HepG2 (cell line): ENCODE results near the gene OAS1. TPM values are rescaled to one million over a fixed set of nuclear protein-coding genes. Genes with fewer than 3 reads are reported as not detected.
"Not testable (repeated sequence)": the region's sequence is repeated elsewhere in the genome, so short reads cannot be mapped to it uniquely, and the experiment has no call there.

Experiments
- ASH2L ChIP-seq: fragments of 300-600, 200-600 bp; sonication (generic); IDR thresholded peaks from 2 replicates; pipeline ENCODE4 v1.7.0; 2017; ENCODE audit warnings: low read depth, mild to moderate bottlenecking, moderate library complexity, mixed read lengths, low read length; ENCODE audit not compliant: insufficient read length
- BCL6 ChIP-seq: IDR thresholded peaks from 2 replicates; pipeline ENCODE4 v1.6.1; 2016; ENCODE audit warnings: missing genetic modification reagents, missing compliant biosample characterization
- BHLHE40 ChIP-seq: IDR thresholded peaks from 2 replicates; pipeline ENCODE4 v1.6.1; 2011; ENCODE audit warnings: low read length, improper control_type of control experiment
- EP300 ChIP-seq, 3 experiments: sonication (generic) in 1 of 3; formaldehyde crosslinking in 1 of 3; IDR thresholded peaks; 2 replicates each; pipeline versions ENCODE4 v1.5.1 to v1.6.1; 2011 to 2020; ENCODE audit warnings: low read depth in 2 of 3, low read length in 2 of 3, borderline replicate concordance in 1 of 3, improper control_type of control experiment in 1 of 3, mild to moderate bottlenecking in 1 of 3, missing genetic modification reagents in 1 of 3, moderate library complexity in 1 of 3
- FOXP1 ChIP-seq, 2 experiments: fragments of 450-650 bp in 1 of 2; IDR thresholded peaks; 2 replicates each; pipeline ENCODE4 v1.6.1; 2017 to 2018; ENCODE audit warnings: antibody characterized with exemption in 1 of 2
- GABPA ChIP-seq, 2 experiments: IDR thresholded peaks; 2 replicates each; pipeline ENCODE4 v1.6.1; 2011 to 2016; ENCODE audit warnings: low read depth in 2 of 2, low read length in 1 of 2, missing biosample characterization in 1 of 2, missing genetic modification characterization in 1 of 2
- HHEX ChIP-seq: IDR thresholded peaks from 2 replicates; pipeline ENCODE4 v1.6.1; 2016; ENCODE audit warnings: control low read depth
- NCOA2 ChIP-seq: sonication (generic); formaldehyde crosslinking; IDR thresholded peaks from 2 replicates; pipeline ENCODE4 v1.8.0; 2022; ENCODE audit warnings: inconsistent platforms
- NCOR1 ChIP-seq: fragments of 200-600 bp; sonication (generic); IDR thresholded peaks from 2 replicates; pipeline ENCODE4 v1.7.0; 2017; ENCODE audit warnings: antibody characterized with exemption, low read length, borderline replicate concordance
- NFIC ChIP-seq: IDR thresholded peaks from 2 replicates; pipeline ENCODE4 v1.6.1; 2012; ENCODE audit warnings: mild to moderate bottlenecking, low read length, inconsistent platforms
- RARA ChIP-seq: IDR thresholded peaks from 2 replicates; pipeline ENCODE4 v1.6.1; 2016; ENCODE audit warnings: missing genetic modification reagents, missing compliant biosample characterization
- TEAD3 ChIP-seq: optimal IDR thresholded peaks from 2 replicates; pipeline ENCODE3; 2016; ENCODE audit warnings: borderline replicate concordance
- polyA plus RNA-seq, 8 experiments: library from polyadenylated mRNA; depleted of rRNA in 3 of 8; stranded (reverse) in 7 of 8; unstranded in 1 of 8; fragments of >200 nt; fragmentation: Illumina TruSeq in 4 of 8; extraction: Trizol in 4 of 8; gene quantifications; 2 replicates each; pipeline versions ENCODE4 v1.2.1 to v1.2.3, GENCODE V29; 2011 to 2016; ENCODE audit warnings: low read depth in 4 of 8, missing spikeins in 1 of 8, mixed read lengths in 1 of 8; ENCODE audit not compliant: insufficient read depth in 1 of 8
- total RNA-seq, 5 experiments: library from RNA; depleted of rRNA; stranded (reverse); fragments of >200 nt; fragmentation: Illumina TruSeq; extraction: Trizol; gene quantifications; 2 replicates each; pipeline ENCODE4 v1.2.3, GENCODE V29; 2016; ENCODE audit warnings: low read depth in 1 of 5
- TF ChIP-seq, protein P1 (sequence below), 2 experiments: sonication (generic) in 1 of 2; formaldehyde crosslinking in 1 of 2; IDR thresholded peaks; 2 replicates each; pipeline versions ENCODE4 v1.4.0 to v1.6.1; 2016 to 2020; ENCODE audit warnings: borderline replicate concordance in 1 of 2, low read depth in 1 of 2, mild to moderate bottlenecking in 1 of 2, missing genetic modification reagents in 1 of 2
- TF ChIP-seq, protein P2 (sequence below): IDR thresholded peaks from 2 replicates; pipeline ENCODE4 v1.6.1; 2016
- TF ChIP-seq, protein P3 (sequence below): sonication (generic); formaldehyde crosslinking; IDR thresholded peaks from 2 replicates; pipeline ENCODE4 v1.4.0; 2020; ENCODE audit warnings: missing genetic modification reagents

Gene OAS1
- total and polyA plus RNA-seq, 2 of the 13 experiments (the other 11 are each of a cell fraction or from before 2014, with no cell fraction given), result 6.5 to 10.6 TPM

DNA sequence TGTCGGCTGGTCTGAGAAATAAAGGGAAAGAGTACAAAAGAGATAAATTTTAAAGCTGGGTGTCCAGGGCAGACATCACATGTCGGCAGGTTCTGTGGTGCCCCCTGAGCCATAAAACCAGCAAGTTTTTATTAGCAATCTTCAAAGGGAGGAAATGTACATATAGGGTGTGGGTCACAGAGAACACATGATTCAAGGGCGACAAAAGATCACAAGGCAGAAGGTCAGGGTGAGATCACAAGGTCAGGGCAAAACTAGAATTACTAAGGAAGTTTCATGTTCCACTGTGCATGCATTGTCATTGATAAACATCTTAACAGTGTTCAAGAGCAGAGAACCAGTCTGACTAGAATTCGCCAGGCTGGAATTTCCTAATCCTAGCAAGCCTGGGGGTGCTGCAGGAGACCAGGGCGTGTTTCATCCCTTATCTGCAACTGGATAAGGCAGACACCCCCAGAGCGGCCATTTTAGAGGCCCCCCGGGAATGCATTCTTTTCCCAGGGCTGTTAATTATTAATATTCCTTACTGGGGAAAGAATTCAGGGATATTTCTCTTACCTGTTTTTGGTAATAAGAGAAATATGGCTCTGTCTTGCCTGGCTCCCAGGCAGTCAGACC is 19.8 kb downstream of the OAS1 start (continued):
- not testable (repeated sequence) for TF ChIP-seq GABPA (IDR thresholded peaks at IDR 0.05; ENCODE audit: low read depth, low read length); FOXP1 (IDR thresholded peaks at IDR 0.05)
- 0 out of 2 replicates have a peak, but pooled peaks have one; percentile 24 for TF ChIP-seq GABPA (CRISPR knock-in tag; IDR thresholded peaks at IDR 0.05; ENCODE audit: low read depth)
- TF ChIP-seq FOXP1 (CRISPR knock-in tag; IDR thresholded peaks at IDR 0.05), result 0 out of 2 replicates have a peak, but pooled peaks have one; percentile 13
- peak; percentile 36 for TF ChIP-seq ASH2L
- TF ChIP-seq TEAD3, result peak; percentile 31
- TF ChIP-seq NCOR1, result peak; percentile 35; the same call in 1 of the 2 replicates
- TF ChIP-seq BHLHE40, result peak; percentile 6; the same call in 1 of the 2 replicates
- TF ChIP-seq, protein P1, sequence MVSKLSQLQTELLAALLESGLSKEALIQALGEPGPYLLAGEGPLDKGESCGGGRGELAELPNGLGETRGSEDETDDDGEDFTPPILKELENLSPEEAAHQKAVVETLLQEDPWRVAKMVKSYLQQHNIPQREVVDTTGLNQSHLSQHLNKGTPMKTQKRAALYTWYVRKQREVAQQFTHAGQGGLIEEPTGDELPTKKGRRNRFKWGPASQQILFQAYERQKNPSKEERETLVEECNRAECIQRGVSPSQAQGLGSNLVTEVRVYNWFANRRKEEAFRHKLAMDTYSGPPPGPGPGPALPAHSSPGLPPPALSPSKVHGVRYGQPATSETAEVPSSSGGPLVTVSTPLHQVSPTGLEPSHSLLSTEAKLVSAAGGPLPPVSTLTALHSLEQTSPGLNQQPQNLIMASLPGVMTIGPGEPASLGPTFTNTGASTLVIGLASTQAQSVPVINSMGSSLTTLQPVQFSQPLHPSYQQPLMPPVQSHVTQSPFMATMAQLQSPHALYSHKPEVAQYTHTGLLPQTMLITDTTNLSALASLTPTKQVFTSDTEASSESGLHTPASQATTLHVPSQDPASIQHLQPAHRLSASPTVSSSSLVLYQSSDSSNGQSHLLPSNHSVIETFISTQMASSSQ (IDR thresholded peaks at IDR 0.05; ENCODE audit: low read depth), result peak; percentile 63
- TF ChIP-seq, protein P1 (CRISPR knock-in tag; IDR thresholded peaks at IDR 0.05; ENCODE audit: borderline replicate concordance), result not testable (repeated sequence)
- TF ChIP-seq EP300 (IDR thresholded peaks at IDR 0.05; ENCODE audit: low read depth in 2 of 2, low read length in 2 of 2), result peak in 1 of 2 experiments; percentile 40; a peak in 1 of 4 replicates
- TF ChIP-seq EP300 (CRISPR knock-in tag; IDR thresholded peaks at IDR 0.05; ENCODE audit: borderline replicate concordance), result peak; percentile 17; the same call in 1 of the 2 replicates
- TF ChIP-seq HHEX (CRISPR knock-in tag), result 0 out of 2 replicates have a peak, but pooled peaks have one; percentile 23
- TF ChIP-seq NCOA2, result peak; percentile 39; the same call in 1 of the 2 replicates
- peak; percentile 83 for TF ChIP-seq RARA (CRISPR knock-in tag)
- TF ChIP-seq, protein P2, sequence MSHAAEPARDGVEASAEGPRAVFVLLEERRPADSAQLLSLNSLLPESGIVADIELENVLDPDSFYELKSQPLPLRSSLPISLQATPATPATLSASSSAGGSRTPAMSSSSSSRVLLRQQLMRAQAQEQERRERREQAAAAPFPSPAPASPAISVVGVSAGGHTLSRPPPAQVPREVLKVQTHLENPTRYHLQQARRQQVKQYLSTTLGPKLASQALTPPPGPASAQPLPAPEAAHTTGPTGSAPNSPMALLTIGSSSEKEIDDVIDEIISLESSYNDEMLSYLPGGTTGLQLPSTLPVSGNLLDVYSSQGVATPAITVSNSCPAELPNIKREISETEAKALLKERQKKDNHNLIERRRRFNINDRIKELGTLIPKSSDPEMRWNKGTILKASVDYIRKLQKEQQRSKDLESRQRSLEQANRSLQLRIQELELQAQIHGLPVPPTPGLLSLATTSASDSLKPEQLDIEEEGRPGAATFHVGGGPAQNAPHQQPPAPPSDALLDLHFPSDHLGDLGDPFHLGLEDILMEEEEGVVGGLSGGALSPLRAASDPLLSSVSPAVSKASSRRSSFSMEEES (CRISPR knock-in tag), result peak; percentile 62; the same call in 1 of the 2 replicates
- TF ChIP-seq, protein P3, sequence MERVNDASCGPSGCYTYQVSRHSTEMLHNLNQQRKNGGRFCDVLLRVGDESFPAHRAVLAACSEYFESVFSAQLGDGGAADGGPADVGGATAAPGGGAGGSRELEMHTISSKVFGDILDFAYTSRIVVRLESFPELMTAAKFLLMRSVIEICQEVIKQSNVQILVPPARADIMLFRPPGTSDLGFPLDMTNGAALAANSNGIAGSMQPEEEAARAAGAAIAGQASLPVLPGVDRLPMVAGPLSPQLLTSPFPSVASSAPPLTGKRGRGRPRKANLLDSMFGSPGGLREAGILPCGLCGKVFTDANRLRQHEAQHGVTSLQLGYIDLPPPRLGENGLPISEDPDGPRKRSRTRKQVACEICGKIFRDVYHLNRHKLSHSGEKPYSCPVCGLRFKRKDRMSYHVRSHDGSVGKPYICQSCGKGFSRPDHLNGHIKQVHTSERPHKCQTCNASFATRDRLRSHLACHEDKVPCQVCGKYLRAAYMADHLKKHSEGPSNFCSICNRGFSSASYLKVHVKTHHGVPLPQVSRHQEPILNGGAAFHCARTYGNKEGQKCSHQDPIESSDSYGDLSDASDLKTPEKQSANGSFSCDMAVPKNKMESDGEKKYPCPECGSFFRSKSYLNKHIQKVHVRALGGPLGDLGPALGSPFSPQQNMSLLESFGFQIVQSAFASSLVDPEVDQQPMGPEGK, result 0 out of 2 replicates have a peak, but pooled peaks have one; percentile 13
- TF ChIP-seq NFIC, result 0 out of 2 replicates have a peak, but pooled peaks have one; percentile 23
- TF ChIP-seq BCL6 (CRISPR knock-in tag), result peak; percentile 14; the same call in 1 of the 2 replicates
